ENCODE measurements around the gene LDLRAD2.
"Not testable (repeated sequence)": the region's sequence is repeated elsewhere in the genome, so short reads cannot be mapped to it uniquely, and the experiment has no call there.

The LDLRAD2 gene

DNA sequence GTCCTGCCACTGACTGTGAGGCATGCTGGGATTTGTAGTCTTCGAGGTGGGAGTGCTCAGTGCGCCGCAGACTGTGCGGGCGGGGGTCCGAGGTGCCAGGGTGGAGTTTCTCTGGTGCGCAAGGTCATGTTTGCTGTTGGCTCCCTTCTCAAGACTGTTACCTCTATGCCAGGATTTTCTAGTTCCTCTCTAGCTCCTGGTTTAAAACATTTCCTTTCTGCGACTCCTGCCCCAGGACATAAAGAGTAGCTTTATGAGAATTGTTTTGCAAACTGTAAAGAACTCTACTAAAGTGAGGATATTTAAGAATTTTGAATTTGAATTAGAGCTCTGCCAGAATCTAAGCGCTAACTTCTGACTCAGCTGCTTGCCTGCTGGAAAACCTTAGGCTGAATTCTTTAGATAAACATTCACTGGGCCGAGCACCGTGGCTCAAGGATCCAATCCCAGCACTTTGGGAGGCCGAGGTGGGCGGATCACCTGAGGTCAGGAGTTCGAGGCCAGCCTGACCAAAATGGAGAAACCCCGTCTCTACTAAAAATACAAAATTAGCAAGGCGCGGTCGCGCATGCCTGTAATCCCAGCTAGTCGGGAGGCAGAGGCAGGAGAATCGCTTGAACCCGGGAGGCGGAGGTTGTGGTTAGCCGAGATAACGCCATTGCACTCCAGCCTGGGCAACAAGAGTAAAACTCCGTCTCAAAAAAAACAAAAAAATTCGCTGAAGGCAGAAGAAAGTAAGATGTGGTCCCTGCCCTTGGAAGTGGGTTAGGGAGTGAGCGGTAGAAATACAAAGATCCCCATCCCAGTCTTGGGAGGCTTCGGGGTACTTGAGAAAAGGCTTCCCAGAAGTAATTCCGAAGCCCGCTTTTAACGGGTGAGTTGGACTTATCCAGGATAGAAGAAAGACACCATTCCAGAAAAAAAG is 28.1 kb upstream of the LDLRAD2 start:
- DNase-seq, result no peak

DNA sequence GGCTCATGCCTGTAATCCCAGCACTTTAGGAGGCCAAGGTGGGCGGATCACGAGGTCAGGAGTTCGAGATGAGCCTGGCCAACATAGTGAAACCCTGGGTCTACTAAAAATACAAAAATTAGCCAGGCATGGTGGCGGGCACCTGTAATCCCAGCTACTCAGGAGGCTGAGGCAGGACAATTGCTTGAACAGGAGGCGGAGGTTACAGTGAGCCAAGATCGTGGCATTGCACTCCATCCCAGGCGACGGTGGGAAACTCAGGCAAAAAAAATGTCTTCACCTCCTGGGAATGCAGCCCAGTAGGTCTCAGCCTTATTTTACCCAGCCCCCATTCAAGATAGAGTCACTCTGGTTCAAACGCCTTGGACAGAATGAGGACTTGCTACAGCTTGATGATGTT is 26.3 kb upstream of the LDLRAD2 start:
- DNase-seq, result not testable (repeated sequence)

DNA sequence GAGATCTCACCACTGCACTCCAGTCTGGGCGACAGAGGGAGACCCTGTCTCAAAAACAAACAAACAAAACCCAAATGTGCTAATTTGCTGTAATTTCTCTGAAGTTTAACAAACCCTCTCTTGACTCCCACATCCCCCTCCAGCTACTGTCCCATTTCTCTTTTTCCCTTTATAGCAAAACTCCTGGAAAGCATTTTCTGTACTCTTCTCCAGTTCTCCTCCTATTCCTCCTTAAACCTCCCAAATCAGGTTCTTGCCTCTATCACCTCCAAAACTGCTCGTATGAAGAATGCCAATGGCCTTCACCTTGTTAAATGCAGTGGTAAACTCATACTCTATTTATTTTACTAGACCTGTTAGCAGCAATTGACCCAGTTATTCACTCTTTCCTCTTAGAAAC is 25.4 kb upstream of the LDLRAD2 start:
- no peak for DNase-seq

- no peak for DNase-seq
Measured at GRCh38 chr1:21793104-21793503, 19.0 kb upstream of the LDLRAD2 start.

DNA sequence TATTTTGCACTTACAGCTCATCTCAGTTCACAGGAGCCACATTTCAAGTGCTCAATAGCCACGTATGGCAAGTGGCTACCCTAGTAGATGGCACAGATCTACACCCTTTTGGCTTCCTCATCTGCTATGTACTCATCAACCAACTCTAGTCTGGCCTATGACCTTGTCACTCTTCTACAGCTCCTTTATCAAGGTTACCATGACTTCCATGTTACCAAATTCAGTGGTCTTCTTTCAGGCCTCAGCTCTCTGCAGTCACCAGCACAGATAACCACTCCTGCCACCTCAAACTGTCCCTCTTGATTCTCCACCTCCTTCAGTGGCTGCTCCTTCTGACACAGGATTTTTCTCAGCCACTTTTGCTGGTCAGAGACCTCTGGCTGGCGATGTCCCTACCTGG is 17.4 kb upstream of the LDLRAD2 start:
- DNase-seq, result no peak

DNA sequence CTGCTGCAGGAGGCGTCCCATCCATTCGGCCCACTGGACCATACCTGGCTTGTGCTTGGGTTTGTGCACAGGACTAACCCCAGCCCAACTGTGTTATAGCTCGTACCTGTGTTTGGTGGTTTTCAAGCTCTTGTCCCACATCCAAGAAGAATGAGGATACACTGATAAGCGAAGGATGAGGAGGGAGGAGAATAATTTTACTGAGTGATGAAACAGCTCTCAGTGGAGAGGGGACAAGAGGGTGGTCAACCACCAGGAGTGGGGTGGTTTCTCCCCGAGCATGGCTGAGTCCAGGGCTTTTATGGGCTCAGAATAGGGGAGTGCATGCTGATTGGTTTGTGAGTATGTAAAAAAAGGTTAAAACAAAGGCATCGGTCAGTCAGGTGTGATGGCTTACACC is 17.0 kb upstream of the LDLRAD2 start:
- DNase-seq, result no peak

DNA sequence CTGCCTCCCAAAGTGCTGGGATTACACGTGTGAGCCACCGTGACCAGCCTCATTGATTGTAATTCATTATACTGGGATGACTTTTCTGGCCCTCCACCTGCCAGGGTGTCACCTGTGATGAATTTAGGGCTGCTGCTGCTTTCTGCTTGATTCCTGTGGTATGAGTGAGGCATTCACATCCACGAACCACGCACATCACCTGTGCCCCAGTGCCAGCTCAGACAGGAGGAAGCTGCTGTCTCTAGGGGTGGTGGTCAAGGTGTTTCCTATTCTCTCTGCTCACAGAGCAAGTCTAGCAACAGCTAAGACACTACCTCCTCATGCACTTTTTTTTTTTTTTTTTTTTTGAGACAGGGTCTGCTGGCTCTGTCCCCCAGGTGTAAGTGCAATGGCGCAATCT is 12.3 kb upstream of the LDLRAD2 start:
- DNase-seq, result no peak

DNA sequence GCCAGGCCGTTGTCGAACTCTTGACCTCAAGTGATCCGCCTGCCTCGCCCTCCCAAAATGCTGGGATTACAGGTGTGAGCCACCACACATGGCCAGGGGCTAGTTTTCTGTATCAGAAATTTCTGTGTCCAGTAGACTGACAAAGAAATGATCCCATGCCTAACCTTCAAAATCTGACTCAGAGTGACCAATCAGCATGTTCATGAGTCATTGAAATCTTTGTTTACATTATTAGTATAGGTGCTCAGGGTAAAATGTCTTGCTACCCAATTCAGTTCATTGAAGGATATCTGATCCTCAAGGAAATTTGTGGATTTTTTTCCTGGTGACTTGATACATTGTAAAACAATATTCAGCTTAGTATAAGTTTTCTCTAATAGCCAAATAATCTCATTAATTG is 11.0 kb upstream of the LDLRAD2 start:
- no peak for DNase-seq

- DNase-seq, result no peak
Measured at GRCh38 chr1:21804536-21804935, 7.5 kb upstream of the LDLRAD2 start.

DNA sequence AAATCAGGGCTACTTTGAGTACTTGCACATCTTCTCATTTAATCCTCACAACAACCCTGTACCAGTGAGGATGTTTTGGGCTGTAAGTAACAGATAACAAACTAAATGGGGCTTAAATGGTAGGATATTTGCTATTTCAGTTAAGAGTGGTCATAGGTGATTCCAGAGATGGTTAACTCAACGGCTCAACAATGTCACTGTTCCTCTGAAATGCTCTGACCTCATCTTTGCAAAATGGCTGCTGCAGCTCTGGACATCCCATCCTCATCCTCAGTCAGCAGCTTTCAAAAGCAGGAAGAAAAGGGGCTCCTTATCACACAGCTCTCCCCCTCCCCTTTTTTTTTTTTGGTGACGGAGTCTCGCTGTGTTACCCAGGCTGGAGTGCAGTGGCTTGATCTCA is 1.5 kb downstream of the LDLRAD2 start:
- DNase-seq, result no peak

- no peak for DNase-seq
Measured at GRCh38 chr1:21814241-21814918, 2.3 kb downstream of the LDLRAD2 start.

DNA sequence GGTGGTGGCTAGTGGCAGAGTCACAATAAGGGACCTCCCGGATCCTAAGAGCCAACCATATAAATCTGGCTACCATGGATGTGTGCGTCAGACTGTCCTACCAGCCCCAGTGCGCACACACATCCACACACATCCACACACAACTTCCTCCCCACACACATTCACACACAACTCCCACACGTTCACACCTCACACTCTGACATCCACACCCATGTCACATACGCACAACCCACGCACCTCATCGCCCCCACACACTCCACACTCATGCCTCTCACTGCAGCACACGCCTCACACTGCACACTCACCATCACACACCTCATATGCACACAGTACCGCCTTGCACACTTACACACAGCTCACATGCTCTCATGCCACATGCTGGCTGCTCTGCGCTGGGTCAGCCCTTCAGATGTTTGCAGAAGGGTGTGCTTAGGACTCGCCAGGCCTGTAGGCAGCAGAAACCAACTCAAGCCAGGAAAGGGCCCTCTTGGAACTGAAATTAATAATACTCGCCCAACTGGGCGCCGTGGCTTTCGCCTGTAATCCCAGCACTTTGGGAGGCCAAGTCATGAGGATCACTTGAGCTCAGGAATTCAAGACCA is 3.0 kb downstream of the LDLRAD2 start:
- DNase-seq, result no peak

GRCh38 chr1:21815724-21816321 is 3.8 kb downstream of the LDLRAD2 start:
- DNase-seq, result no peak

DNA sequence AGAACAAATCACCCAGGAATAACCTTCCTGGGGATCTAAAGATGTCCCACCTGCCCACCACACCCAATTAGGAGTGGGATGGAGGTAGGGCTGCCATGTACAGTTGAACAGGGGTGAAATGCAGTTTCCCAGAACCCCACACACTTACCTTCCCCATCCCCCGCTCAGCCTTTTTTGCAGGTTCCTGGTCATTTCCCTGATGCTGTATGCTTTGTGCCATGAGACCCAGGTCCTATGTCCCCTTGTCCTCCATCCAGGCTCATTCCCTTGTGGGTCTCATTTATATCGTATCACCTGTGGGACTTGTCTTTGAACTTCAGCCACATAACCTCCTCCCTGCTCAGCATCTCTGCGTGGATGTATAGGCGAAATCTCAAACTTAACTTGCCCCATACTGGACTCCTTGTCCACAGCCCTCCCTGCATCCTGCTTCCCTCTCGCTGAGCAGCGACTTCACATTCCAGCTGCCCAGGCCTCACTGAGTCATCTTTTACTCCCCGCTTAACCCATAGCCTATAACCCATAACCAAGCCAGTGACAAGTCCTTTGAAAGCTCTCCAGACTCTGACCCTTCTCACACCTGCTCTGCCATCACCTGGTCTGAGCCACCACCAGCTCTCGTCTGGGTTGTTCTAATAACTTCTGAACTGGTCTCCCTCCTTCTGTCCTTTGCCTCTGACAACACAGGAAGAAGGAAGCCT is 4.7 kb downstream of the LDLRAD2 start:
- DNase-seq, result no peak

DNA sequence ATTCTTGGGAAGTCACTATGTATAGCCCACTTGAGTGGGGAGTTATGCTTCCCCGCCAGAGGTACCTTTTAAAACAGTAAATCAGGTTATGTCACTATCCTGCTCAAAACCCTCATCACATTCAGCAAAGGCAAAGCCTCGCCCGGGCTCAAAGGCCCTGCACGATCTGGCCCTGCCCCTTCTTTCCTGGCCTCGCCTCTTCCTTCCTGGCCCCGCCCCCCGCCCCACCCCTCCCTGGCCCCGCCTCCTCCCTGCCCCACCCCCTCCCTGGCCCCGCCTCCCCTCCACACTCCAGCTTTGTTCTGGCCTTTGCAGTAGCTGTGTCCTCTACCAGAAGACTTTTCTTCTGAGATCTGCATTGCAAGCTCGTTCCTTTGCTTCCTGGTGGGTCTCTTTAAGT is 6.6 kb downstream of the LDLRAD2 start:
- DNase-seq, result no peak

GRCh38 chr1:21820597-21821232 is 8.7 kb downstream of the LDLRAD2 start:
- DNase-seq, result no peak

DNA sequence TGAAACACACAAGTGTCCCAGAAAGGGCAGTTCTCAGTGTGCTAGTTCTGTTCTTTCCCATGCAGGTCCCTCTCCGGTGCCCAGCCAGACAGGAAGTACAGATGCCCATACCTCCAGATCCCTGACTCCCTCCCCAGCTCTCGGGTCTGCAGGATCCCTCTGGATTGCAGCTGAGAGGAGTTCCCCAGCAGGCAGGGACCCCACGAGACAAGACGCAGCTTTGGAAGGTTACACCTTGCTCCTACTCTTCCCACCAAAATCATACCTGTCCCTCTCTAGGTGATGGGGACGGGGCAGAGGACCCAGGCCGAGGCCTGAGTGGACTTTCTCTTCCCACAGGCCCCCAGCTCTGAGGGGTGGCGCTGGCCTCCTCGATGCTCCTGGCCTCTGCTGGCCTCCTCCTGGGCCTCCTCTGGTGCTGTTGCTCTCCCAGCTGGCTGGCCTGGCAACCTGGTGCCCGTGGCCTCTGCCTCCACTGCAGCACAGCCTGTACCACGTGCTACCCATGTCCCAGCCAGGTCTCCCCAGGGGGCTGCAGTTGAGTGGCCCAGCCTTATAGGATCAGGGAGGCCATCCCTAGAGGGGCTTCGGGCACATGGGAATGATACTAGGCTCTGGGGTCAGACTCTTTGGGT is 9.4 kb downstream of the LDLRAD2 start:
- DNase-seq, result no peak

GRCh38 chr1:21822349-21822748 is 10.3 kb downstream of the LDLRAD2 start:
- DNase-seq, result no peak

DNA sequence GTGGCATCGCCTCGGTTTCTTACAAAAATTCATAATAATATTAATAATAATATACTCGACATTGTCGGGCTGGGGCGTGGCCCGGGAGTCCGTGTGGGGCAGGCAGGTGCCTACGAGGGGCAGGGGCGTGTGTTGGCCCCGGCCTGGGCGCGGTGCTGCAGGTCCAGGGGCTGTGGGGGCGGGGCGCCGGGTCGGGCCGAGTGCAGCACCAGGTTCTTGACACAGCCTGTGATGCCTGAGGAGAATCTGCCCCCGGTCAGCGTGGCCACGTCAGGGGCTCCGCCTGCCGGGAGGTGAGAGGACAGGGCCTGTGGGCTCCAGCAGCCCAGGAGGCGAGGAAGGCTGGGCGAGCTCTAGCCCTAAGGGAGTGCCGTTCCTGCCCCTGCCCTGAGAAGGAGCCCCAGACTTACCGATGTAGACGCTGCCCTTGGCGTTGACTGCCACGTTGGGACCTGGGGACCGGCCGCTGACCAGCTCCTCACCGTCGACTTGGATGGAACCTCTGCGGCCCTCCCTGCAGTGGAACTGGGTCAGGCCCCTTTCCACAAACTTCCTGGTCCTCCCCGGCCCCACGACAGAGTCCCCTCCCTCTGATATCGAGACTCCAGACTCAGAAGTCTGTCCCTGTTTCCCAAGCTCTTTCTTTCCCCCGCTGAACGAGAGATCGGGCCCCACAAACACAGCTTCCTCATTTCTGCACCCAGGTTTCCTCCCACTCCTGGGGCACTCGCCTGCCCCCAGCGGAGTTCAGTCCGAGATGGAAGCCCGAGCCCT is 11.3 kb downstream of the LDLRAD2 start:
- DNase-seq, result no peak

DNA sequence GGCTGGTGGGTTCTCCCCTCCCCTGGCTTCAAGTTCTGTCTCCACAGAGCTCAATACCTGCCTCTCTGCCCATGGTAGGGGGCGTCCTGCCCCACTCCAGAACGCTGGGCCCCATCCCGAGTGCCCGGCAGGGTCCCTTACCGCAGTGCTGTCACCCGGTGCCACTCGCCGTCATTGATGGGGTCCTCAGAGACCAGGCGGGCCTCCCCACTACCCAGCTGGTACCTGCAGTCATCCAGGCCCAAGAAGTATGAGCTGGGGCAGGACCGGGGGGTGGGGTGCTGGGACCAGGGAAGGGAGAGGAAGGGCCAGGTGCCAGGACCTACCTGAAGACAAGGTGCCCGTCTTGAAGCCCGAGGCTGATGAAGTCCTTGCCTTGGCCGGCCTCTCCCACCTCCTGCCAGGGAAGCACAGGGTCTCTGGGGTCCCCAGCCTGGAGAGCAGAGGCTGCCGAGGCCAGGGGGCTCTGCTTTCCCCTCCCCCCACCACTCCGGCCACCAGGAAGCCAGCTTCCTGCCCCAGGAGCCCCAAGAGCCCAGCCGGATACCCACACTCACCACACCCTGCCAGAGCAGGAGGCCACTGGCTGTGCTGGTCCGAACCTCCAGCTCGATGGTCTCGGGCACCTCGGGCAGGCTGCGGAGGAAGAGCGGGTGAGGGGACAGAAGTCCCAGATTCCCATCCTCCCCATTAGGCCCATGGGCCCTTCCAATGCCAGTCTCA is 12.1 kb downstream of the LDLRAD2 start:
- DNase-seq, result no peak

Data from NCI-H187 (cell line).